ENCODE measurements around the gene WLS.

DNA sequence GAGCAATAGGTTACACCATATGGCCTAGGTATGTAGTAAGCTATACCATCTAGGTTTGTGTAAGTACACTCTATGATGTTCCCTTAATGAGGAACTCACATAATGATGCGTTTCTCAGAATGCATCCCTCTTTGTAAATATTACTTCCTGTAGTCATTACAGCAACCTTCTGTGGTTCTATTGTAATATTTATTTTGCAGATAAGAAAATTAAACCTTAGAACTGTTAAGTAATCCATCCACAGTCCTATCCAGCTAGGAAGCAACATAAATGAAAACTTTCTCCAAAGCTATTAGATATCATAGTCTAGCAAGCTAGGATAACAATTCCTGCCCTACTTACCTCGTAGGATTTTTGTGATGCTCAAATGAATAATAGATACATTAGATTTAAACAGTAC lies 88.7 kb downstream of the WLS start:
- no peak for TF ChIP-seq ZFP30 (CRISPR knock-in tag; IDR thresholded peaks at IDR 0.05)
- TF ChIP-seq, protein P1, sequence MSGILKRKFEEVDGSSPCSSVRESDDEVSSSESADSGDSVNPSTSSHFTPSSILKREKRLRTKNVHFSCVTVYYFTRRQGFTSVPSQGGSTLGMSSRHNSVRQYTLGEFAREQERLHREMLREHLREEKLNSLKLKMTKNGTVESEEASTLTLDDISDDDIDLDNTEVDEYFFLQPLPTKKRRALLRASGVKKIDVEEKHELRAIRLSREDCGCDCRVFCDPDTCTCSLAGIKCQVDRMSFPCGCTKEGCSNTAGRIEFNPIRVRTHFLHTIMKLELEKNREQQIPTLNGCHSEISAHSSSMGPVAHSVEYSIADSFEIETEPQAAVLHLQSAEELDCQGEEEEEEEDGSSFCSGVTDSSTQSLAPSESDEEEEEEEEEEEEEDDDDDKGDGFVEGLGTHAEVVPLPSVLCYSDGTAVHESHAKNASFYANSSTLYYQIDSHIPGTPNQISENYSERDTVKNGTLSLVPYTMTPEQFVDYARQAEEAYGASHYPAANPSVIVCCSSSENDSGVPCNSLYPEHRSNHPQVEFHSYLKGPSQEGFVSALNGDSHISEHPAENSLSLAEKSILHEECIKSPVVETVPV (CRISPR knock-in tag; IDR thresholded peaks at IDR 0.05), result no peak
- TF ChIP-seq ZFP3 (CRISPR knock-in tag; IDR thresholded peaks at IDR 0.05), result no peak
- TF ChIP-seq, protein P2, sequence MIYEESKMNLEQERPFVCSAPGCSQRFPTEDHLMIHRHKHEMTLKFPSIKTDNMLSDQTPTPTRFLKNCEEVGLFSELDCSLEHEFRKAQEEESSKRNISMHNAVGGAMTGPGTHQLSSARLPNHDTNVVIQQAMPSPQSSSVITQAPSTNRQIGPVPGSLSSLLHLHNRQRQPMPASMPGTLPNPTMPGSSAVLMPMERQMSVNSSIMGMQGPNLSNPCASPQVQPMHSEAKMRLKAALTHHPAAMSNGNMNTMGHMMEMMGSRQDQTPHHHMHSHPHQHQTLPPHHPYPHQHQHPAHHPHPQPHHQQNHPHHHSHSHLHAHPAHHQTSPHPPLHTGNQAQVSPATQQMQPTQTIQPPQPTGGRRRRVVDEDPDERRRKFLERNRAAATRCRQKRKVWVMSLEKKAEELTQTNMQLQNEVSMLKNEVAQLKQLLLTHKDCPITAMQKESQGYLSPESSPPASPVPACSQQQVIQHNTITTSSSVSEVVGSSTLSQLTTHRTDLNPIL (CRISPR knock-in tag; IDR thresholded peaks at IDR 0.05; ENCODE audit: low read depth), result no peak
- TF ChIP-seq ISL1 (CRISPR knock-in tag; IDR thresholded peaks at IDR 0.05), result no peak
- no peak for TF ChIP-seq OSR1 (CRISPR knock-in tag; IDR thresholded peaks at IDR 0.05)
- TF ChIP-seq SNAI2 (CRISPR knock-in tag; IDR thresholded peaks at IDR 0.05), result no peak
- TF ChIP-seq BACH2 (CRISPR knock-in tag; IDR thresholded peaks at IDR 0.05; ENCODE audit: borderline replicate concordance), result no peak
- no peak for TF ChIP-seq ZNF565 (CRISPR knock-in tag; conservative IDR thresholded peaks at IDR 0.05; ENCODE audit: low read depth)
- no peak for TF ChIP-seq TSHZ2 (CRISPR knock-in tag; IDR thresholded peaks at IDR 0.05)
- no peak for TF ChIP-seq ZNF70 (CRISPR knock-in tag; IDR thresholded peaks at IDR 0.05)
- TF ChIP-seq RARB (CRISPR knock-in tag; IDR thresholded peaks at IDR 0.05), result no peak
